ENCODE results near the gene HSH2D. TPM values are rescaled to one million over a fixed set of nuclear protein-coding genes. Genes with fewer than 3 reads are reported as not detected.
"Not testable (repeated sequence)": the region's sequence is repeated elsewhere in the genome, so short reads cannot be mapped to it uniquely, and the experiment has no call there.

The HSH2D gene
- total RNA-seq, 1 donor: not detected

DNA sequence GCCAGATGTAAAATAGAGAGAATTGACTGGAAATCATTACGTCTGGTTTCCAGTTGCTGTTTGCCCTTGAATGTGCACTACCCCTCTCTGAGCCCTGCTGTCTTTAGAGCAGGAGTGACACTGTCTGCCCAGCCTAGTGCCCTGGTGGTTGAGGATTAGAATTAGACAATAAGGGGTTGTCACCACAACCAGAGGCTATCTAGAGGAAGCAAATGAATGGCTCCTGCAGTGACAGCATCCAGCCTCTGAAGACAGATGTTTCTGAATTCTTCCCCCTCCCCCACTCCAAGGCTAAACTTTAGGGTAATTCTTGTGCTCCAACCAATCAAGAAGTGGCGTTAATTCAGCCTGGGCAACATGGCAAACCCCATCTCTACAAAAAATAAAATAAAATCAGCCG lies 29.8 kb upstream of the HSH2D start:
- TF ChIP-seq, protein P1, sequence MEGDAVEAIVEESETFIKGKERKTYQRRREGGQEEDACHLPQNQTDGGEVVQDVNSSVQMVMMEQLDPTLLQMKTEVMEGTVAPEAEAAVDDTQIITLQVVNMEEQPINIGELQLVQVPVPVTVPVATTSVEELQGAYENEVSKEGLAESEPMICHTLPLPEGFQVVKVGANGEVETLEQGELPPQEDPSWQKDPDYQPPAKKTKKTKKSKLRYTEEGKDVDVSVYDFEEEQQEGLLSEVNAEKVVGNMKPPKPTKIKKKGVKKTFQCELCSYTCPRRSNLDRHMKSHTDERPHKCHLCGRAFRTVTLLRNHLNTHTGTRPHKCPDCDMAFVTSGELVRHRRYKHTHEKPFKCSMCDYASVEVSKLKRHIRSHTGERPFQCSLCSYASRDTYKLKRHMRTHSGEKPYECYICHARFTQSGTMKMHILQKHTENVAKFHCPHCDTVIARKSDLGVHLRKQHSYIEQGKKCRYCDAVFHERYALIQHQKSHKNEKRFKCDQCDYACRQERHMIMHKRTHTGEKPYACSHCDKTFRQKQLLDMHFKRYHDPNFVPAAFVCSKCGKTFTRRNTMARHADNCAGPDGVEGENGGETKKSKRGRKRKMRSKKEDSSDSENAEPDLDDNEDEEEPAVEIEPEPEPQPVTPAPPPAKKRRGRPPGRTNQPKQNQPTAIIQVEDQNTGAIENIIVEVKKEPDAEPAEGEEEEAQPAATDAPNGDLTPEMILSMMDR (IDR thresholded peaks at IDR 0.05; ENCODE audit: insufficient read depth, low read depth, low read length): no peak
- no peak overlapping the region for H3K4me3 ChIP-seq (ENCODE audit: low read depth, low read length)
- no peak for DNase-seq (ENCODE audit: low read depth)

DNA sequence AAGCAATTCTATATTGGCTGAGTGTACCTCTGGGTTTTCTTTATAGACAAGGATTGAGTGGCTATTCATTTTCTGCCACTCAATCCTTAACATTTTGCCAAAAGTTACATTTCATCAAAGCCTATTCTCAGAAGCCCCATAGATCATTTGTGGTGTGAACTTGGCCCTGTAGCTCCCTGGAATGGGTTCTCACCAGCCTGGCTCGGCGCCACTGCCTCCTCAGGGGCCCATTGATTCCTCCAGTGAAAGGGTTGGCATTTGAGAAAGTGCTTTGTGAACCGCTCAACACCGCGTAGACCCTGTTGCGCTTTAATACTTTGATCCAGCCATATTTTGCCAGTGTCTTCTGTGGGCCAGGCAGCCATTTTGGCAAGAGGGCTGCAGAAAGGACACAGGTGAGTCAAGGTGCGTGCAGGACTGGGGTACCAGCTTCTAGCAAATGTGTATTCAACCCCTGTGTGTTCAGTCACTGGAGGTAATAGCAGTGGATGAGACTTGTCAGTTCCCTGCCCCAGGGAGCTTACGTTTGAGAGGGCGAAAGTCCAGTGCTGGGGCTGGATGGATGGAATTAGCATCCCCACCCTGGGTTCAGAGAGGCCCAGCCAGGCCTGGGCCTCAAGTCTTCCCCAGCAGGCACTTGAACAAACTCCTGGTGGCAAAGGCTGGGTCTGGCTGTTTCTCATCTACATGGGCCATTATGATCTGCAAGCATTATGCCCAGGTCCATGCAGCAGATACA lies 28.0 kb upstream of the HSH2D start:
- TF ChIP-seq, protein P1 (IDR thresholded peaks at IDR 0.05; ENCODE audit: insufficient read depth, low read depth, low read length): no peak
- no peak for DNase-seq (ENCODE audit: low read depth)
- no peak overlapping the region for H3K4me3 ChIP-seq (ENCODE audit: low read depth, low read length)

DNA sequence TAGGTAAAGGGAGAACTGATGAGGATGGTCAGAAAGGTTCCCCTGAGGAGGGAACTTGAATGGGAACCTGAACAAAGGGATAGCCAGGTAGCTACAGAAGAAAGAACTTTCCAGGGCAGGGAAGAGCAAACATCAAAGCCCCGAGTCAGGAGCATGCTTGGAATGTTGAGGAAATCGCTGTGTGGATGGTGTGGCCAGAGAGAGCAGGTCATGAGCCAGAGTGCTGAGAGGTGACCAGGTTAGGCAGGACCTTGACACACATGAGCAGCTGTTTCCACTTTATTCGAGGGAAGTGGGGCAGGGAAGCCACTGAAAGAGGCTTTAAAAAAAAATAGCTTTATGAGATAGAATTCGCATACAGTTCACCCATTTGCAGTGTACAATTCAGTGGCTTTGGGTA lies 27.4 kb upstream of the HSH2D start:
- H3K4me3 ChIP-seq (ENCODE audit: low read depth, low read length): no peak overlapping the region

DNA sequence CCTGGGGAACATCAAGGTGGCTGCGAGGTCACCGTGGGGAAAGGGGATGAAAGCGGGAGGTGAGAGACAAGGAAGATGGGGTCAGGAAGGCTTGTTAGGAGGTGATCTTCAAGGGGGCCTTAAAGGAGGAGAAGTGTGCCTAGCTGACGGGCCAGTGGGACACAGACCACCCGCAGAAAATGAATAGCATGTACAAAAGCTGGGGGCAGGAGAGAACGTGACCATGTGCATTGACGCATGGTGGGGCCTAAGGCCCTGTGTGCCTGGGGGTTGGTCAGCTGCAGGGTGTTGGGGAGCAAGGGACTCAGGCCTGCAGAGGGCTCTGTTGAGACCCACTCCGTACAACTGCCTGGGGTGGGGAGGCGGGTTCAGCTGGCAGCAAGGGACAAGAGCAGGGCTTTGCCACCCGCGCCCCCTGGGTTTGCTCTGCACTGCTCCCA lies 25.9 kb upstream of the HSH2D start:
- TF ChIP-seq, protein P1 (IDR thresholded peaks at IDR 0.05; ENCODE audit: insufficient read depth, low read depth, low read length): no peak
- H3K4me3 ChIP-seq (ENCODE audit: low read depth, low read length): no peak overlapping the region
- DNase-seq (ENCODE audit: low read depth): no peak

More for the DNA sequence above, 27.4 kb upstream of the HSH2D start:
- DNase-seq (ENCODE audit: low read depth): no peak
- TF ChIP-seq, protein P1 (IDR thresholded peaks at IDR 0.05; ENCODE audit: insufficient read depth, low read depth, low read length): no peak

DNA sequence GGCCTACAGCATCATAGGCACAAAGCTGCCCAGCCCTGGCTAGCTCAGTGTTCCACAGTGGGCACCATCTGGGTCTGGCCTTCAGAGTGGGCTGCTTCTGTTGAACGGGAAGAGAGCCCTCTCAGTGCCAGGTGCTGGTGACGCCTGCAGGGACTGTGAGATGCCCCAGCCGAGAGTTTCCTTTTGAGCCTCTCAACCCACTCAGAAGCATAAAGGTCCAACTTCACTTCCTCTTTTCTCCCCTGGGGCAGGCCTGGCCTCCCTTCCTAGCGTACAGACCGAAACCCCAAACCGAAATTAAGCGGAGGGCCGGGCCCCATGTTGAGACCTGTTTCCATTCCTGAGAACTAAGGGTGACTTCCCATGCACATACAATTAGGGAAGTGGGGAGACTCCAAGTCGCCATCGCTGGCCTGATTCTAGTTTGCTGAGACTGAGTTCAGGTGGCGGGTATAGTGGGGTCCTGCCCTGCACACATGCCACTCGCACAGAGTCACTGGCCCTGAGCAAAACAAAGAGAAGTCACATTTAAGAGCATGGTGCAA lies 24.9 kb upstream of the HSH2D start:
- H3K4me3 ChIP-seq (ENCODE audit: low read depth, low read length): no peak overlapping the region
- DNase-seq (ENCODE audit: low read depth): no peak
- TF ChIP-seq, protein P1 (IDR thresholded peaks at IDR 0.05; ENCODE audit: insufficient read depth, low read depth, low read length): no peak

DNA sequence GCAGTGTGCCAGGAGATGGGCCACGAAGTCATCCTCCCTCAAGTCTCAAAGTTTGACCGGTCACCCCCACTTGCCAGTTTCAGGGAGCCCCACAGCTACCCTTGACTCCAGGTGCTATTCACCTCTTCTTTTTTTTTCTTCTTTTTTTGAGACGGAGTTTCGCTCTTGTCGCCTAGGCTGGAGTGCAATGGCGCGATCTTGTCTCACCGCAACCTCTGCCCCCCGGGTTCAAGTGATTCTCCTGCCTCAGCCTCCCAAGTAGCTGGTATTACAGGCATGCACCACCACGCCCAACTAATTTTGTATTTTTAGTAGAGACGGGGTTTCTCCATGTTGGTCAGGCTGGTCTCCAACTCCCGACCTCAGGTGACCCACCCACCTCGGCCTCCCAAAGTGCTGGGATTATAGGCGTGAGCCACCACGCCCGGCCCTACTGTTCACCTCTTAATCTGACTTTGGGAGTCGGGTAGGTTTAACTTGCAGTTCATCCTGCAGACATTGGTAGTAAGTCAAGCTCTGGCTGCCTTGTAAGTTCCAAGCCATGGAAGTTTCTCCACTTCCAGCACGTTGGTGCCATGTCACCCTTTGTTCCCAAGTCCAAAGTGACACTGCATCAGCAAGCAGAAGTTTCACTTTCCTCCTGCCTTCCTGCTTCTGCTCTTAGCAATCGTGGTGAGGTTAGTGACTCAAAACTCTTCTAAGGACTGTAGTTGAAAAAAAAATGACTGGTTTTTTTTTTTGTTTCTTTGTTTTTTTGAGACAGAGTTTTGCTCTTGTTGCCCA lies 24.2 kb upstream of the HSH2D start:
- not testable (repeated sequence) for H3K4me3 ChIP-seq (ENCODE audit: low read depth, low read length); DNase-seq (ENCODE audit: low read depth)

DNA sequence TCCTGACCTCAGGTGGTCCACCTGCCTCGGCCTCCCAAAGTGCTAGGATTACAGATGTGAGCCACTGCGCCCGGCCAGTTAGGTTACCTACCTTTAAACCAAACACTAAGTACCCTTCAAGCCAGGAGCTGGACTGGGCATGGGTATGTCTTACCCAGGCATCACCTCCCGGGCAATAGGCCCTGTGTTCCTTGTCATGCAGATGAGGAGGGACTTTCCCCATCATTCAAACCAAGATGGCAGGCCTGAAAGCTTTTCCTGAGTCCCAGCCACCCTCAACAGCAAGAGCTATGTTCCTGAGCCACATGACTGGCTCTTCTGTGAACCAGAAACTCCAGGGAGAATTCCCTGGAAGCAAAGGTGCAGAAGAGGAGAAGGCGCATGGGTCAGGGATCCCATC lies 22.3 kb upstream of the HSH2D start:
- H3K4me3 ChIP-seq (ENCODE audit: low read depth, low read length): no peak overlapping the region
- no peak for DNase-seq (ENCODE audit: low read depth)
- TF ChIP-seq, protein P1 (IDR thresholded peaks at IDR 0.05; ENCODE audit: insufficient read depth, low read depth, low read length): no peak
